Fibroblast of lung (primary cell): Measurements from ENCODE around the gene SEC22B.

ENCODE experiments used
- EZH2 ChIP-seq: IDR thresholded peaks from 2 replicates; pipeline ENCODE4 v1.5.1; 2012; ENCODE audit warnings: low read length, control low read depth, mild to moderate bottlenecking; ENCODE audit errors: missing control alignments
- TF ChIP-seq, protein P1 (sequence below), 2 donors: IDR thresholded peaks in 1 of 2; conservative IDR thresholded peaks in 1 of 2; 1 replicate in 1 of 2; 2 replicates in 1 of 2; pipeline ENCODE4 v1.5.1; 2011 to 2012; ENCODE audit warnings: low read length in 2 of 2, control low read depth in 1 of 2, inconsistent platforms in 1 of 2, low read depth in 1 of 2, mild to moderate bottlenecking in 1 of 2

DNA sequence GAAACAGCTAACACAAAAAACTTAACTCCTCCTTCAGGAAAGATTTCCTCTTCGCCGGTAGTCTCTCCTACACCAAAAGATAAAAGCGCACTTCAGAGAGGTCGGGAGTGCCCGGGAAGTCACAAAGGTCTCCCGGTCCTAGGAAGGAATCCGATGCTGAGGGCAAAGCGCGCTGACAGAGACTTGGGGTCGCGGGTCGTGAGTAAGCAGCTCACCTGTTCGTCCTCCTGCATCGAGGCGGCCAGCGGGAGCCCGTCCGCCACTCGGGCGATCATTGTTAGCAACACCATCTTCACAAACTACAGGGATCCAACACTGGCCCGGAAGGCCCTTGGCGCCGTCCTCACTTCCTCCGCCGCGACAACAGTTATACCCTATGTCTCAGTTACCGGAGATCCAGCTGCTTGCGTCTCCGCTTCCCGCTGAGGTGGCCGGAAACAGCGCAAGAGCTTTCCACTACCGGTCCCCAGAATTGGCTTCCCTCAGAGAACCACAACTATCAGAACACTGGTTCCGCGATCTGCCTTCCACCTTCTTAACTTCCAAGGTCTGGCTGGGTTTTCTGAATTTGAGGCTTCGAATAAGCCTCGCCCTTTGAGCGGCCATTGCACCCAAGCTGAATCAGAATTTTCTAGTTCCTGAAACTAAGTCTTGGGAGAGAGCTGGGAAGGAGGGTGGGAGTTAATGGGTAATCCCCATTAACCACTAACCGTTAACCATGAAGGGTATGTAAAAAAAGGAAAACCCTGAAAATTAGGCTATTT is at the start of gene SEC22B:
- TF ChIP-seq, protein P1, sequence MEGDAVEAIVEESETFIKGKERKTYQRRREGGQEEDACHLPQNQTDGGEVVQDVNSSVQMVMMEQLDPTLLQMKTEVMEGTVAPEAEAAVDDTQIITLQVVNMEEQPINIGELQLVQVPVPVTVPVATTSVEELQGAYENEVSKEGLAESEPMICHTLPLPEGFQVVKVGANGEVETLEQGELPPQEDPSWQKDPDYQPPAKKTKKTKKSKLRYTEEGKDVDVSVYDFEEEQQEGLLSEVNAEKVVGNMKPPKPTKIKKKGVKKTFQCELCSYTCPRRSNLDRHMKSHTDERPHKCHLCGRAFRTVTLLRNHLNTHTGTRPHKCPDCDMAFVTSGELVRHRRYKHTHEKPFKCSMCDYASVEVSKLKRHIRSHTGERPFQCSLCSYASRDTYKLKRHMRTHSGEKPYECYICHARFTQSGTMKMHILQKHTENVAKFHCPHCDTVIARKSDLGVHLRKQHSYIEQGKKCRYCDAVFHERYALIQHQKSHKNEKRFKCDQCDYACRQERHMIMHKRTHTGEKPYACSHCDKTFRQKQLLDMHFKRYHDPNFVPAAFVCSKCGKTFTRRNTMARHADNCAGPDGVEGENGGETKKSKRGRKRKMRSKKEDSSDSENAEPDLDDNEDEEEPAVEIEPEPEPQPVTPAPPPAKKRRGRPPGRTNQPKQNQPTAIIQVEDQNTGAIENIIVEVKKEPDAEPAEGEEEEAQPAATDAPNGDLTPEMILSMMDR (conservative IDR thresholded peaks at IDR 0.05 in 1 of 2, IDR thresholded peaks at IDR 0.05 in 1 of 2; ENCODE audit: low read depth in 1 of 2, low read length in 2 of 2), result no peak
- no peak for TF ChIP-seq EZH2
